ENCODE data around the gene CFAP97D2.

Gene CFAP97D2

GRCh38 chr13:114204894-114205293, 25.8 kb downstream of the CFAP97D2 start:
- Histone ChIP-seq H3K36me3 (no peaks in the 10 kb centered on the region), H3K9me3 (no peaks in the 10 kb centered on the region), H3K4me3 (no peak overlapping the region), H3K27ac (no peak overlapping the region), H3K27me3 (peaks cover 0 to 18% of the 10 kb centered on the region in 2 donors), H3K4me1 (no peaks in the 10 kb centered on the region)
- intact Hi-C loops (cut with DNase I; ENCODE audit: low total_unique reads) = no loop called here
- no peak for TF ChIP-seq CTCF (IDR thresholded peaks at IDR 0.05)
- no peak for DNase-seq

GRCh38 chr13:114208134-114208533, 29.1 kb downstream of the CFAP97D2 start:
- no peak overlapping the region for H3K4me3 ChIP-seq
- no peaks in the 10 kb centered on the region for H3K4me1 ChIP-seq
- intact Hi-C loops (cut with DNase I; ENCODE audit: low total_unique reads) = no loop called here
- no peaks in the 10 kb centered on the region for H3K36me3 ChIP-seq
- peaks cover 0 to 19% of the 10 kb centered on the region in 2 donors for H3K27me3 ChIP-seq
- DNase-seq = no peak
- H3K9me3 ChIP-seq = no peaks in the 10 kb centered on the region
- TF ChIP-seq CTCF (IDR thresholded peaks at IDR 0.05) = no peak
- H3K27ac ChIP-seq = no peak overlapping the region

GRCh38 chr13:114211446-114212157, 32.5 kb downstream of the CFAP97D2 start:
- no peaks in the 10 kb centered on the region for H3K9me3 ChIP-seq
- no peaks in the 10 kb centered on the region for H3K4me1 ChIP-seq
- no peak overlapping the region for H3K27ac ChIP-seq
- H3K27me3 ChIP-seq = peaks cover 0 to 37% of the 10 kb centered on the region in 2 donors
- intact Hi-C loops (cut with DNase I; ENCODE audit: low total_unique reads) = no loop called here
- no peak for TF ChIP-seq CTCF (IDR thresholded peaks at IDR 0.05)
- no peaks in the 10 kb centered on the region for H3K36me3 ChIP-seq
- no peak for DNase-seq
- no peak overlapping the region for H3K4me3 ChIP-seq

GRCh38 chr13:114212158-114212495, 33.1 kb downstream of the CFAP97D2 start:
- no peak overlapping the region for H3K4me3 ChIP-seq
- H3K9me3 ChIP-seq = no peaks in the 10 kb centered on the region
- H3K27ac ChIP-seq = no peak overlapping the region
- no peaks in the 10 kb centered on the region for H3K36me3 ChIP-seq
- DNase-seq = no peak
- H3K4me1 ChIP-seq = no peaks in the 10 kb centered on the region
- no peak for TF ChIP-seq CTCF (IDR thresholded peaks at IDR 0.05)
- H3K27me3 ChIP-seq = peaks cover 0 to 37% of the 10 kb centered on the region in 2 donors
- intact Hi-C loops (cut with DNase I; ENCODE audit: low total_unique reads) = no loop called here

GRCh38 chr13:114213980-114214379, 34.9 kb downstream of the CFAP97D2 start:
- Histone ChIP-seq H3K27ac (no peak overlapping the region), H3K36me3 (no peaks in the 10 kb centered on the region), H3K4me3 (no peak overlapping the region), H3K4me1 (no peaks in the 10 kb centered on the region), H3K9me3 (no peaks in the 10 kb centered on the region), H3K27me3 (peaks cover 0 to 37% of the 10 kb centered on the region in 2 donors)
- TF ChIP-seq CTCF (IDR thresholded peaks at IDR 0.05) = no peak
- intact Hi-C loops (cut with DNase I; ENCODE audit: low total_unique reads) = no loop called here
- no peak for DNase-seq

GRCh38 chr13:114219392-114219791, 40.3 kb downstream of the CFAP97D2 start:
- Histone ChIP-seq H3K4me1 (no peaks in the 10 kb centered on the region), H3K36me3 (no peaks in the 10 kb centered on the region), H3K27me3 (peaks cover 0 to 6% of the 10 kb centered on the region in 2 donors), H3K27ac (no peak overlapping the region), H3K4me3 (no peak overlapping the region), H3K9me3 (no peaks in the 10 kb centered on the region)
- DNase-seq = no peak
- no peak for TF ChIP-seq CTCF (IDR thresholded peaks at IDR 0.05)
- intact Hi-C loops (cut with DNase I; ENCODE audit: low total_unique reads) = no loop called here

All from tibial artery (tissue), 4 donors.